ENCODE measurements around the gene ORM2. TPM values are rescaled to one million over a fixed set of nuclear protein-coding genes. Genes with fewer than 3 reads are reported as not detected.

Gene ORM2
- total RNA-seq, 1 experiment from 2014 or later = 0.59 TPM

- no TSS peak for BruUV-seq (replicated peaks)
- ChIA-PET POLR2A (no interaction called here), CTCF (interaction anchor here (1.2 kb wide), 1 partner anchor 206 kb away, joined by 3 read pairs; no protein-coding TSS in a partner anchor), RAD21 (ENCODE audit: low non-redundant PET in 1 of 2, low total read pairs in 2 of 2, uncharacterized antibody in 2 of 2, unreplicated experiment in 2 of 2) (no interaction called here)
- Histone ChIP-seq H3K9me2 (ENCODE audit: insufficient read depth) (no peaks in the 10 kb centered on the region), H4K20me1 (ENCODE audit: insufficient read depth) (no peaks in the 10 kb centered on the region), H3K4me3 (replicated peaks in 1 of 2; ENCODE audit: low read depth in 1 of 2, low read length in 2 of 2) (no peak overlapping the region), H3K9me3 (ENCODE audit: control insufficient read depth in 1 of 2, insufficient read depth in 1 of 2, low read depth in 1 of 2, low read length in 2 of 2) (no peaks in the 10 kb centered on the region), H3K4me1 (ENCODE audit: control insufficient read depth in 1 of 2, insufficient read depth in 2 of 2, low read length in 2 of 2) (no peaks in the 10 kb centered on the region), H3K27me3 (ENCODE audit: insufficient read depth, low read length) (no peaks in the 10 kb centered on the region), H3K9ac (ENCODE audit: low read length) (no peak overlapping the region), H3K36me3 (ENCODE audit: control insufficient read depth in 1 of 2, insufficient read depth in 2 of 2, low read length in 2 of 2) (no peaks in the 10 kb centered on the region), H3K27ac (ENCODE audit: low read depth, low read length) (no peak overlapping the region), H2AFZ (ENCODE audit: low read depth, low read length, poor library complexity, severe bottlenecking) (no peak overlapping the region), H3K4me2 (ENCODE audit: low read length) (no peak overlapping the region), H3K79me2 (ENCODE audit: insufficient read depth, low read length) (no peaks in the 10 kb centered on the region)
- no peak for ATAC-seq
- TF ChIP-seq, protein P1, sequence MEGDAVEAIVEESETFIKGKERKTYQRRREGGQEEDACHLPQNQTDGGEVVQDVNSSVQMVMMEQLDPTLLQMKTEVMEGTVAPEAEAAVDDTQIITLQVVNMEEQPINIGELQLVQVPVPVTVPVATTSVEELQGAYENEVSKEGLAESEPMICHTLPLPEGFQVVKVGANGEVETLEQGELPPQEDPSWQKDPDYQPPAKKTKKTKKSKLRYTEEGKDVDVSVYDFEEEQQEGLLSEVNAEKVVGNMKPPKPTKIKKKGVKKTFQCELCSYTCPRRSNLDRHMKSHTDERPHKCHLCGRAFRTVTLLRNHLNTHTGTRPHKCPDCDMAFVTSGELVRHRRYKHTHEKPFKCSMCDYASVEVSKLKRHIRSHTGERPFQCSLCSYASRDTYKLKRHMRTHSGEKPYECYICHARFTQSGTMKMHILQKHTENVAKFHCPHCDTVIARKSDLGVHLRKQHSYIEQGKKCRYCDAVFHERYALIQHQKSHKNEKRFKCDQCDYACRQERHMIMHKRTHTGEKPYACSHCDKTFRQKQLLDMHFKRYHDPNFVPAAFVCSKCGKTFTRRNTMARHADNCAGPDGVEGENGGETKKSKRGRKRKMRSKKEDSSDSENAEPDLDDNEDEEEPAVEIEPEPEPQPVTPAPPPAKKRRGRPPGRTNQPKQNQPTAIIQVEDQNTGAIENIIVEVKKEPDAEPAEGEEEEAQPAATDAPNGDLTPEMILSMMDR (IDR thresholded peaks at IDR 0.05 in 2 of 3, conservative IDR thresholded peaks at IDR 0.05 in 1 of 3; ENCODE audit: borderline replicate concordance in 1 of 3, insufficient read depth in 1 of 3, low read depth in 2 of 3, low read length in 2 of 3) = no peak
- no peak for TF ChIP-seq RAD21 (IDR thresholded peaks at IDR 0.05; ENCODE audit: low read depth)
- no peak for TF ChIP-seq EGR1 (IDR thresholded peaks at IDR 0.05; ENCODE audit: low read depth)
- no peak for TF ChIP-seq ELF1 (IDR thresholded peaks at IDR 0.05; ENCODE audit: borderline replicate concordance, low read depth)
- no peak for TF ChIP-seq REST (IDR thresholded peaks at IDR 0.05; ENCODE audit: low read depth)
- TF ChIP-seq FOSL1 (IDR thresholded peaks at IDR 0.05; ENCODE audit: low read depth) = no peak
- no peak for TF ChIP-seq SP1 (IDR thresholded peaks at IDR 0.05; ENCODE audit: low read depth)
- no peak for TF ChIP-seq YY1 (IDR thresholded peaks at IDR 0.05; ENCODE audit: extremely low read depth, insufficient replicate concordance, low read depth, low read length)
- no peak for TF ChIP-seq POLR2A (IDR thresholded peaks at IDR 0.05; ENCODE audit: borderline replicate concordance, extremely low read depth, insufficient read depth, insufficient read length)
- TF ChIP-seq, protein P2, sequence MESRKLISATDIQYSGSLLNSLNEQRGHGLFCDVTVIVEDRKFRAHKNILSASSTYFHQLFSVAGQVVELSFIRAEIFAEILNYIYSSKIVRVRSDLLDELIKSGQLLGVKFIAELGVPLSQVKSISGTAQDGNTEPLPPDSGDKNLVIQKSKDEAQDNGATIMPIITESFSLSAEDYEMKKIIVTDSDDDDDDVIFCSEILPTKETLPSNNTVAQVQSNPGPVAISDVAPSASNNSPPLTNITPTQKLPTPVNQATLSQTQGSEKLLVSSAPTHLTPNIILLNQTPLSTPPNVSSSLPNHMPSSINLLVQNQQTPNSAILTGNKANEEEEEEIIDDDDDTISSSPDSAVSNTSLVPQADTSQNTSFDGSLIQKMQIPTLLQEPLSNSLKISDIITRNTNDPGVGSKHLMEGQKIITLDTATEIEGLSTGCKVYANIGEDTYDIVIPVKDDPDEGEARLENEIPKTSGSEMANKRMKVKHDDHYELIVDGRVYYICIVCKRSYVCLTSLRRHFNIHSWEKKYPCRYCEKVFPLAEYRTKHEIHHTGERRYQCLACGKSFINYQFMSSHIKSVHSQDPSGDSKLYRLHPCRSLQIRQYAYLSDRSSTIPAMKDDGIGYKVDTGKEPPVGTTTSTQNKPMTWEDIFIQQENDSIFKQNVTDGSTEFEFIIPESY (IDR thresholded peaks at IDR 0.05; ENCODE audit: extremely low read depth, insufficient replicate concordance, low read length) = no peak
- no peak for TF ChIP-seq EZH2phosphoT487 (IDR thresholded peaks at IDR 0.05; ENCODE audit: borderline replicate concordance)
- TF ChIP-seq CEBPB (IDR thresholded peaks at IDR 0.05; ENCODE audit: low read depth) = no peak
- no peak for TF ChIP-seq MAX (IDR thresholded peaks at IDR 0.05)
- TF ChIP-seq EZH2 (IDR thresholded peaks at IDR 0.05) = no peak
- TF ChIP-seq ZNF274 (IDR thresholded peaks at IDR 0.05; ENCODE audit: low read depth, low read length) = no peak
- TF ChIP-seq POLR2AphosphoS5 (IDR thresholded peaks at IDR 0.05; ENCODE audit: low read depth, low read length) = no peak
- TF ChIP-seq, protein P3, sequence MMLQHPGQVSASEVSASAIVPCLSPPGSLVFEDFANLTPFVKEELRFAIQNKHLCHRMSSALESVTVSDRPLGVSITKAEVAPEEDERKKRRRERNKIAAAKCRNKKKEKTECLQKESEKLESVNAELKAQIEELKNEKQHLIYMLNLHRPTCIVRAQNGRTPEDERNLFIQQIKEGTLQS (IDR thresholded peaks at IDR 0.05) = no peak
- no peak for TF ChIP-seq SIN3A (IDR thresholded peaks at IDR 0.05; ENCODE audit: low read depth)
- intact Hi-C loops (cut with micrococcal nuclease) = no loop called here
- no peak for DNase-seq (ENCODE audit: low read depth, low spot score)
Measured at GRCh38 chr9:114314256-114314867, 15.3 kb upstream of the ORM2 start.
